Panc1 (cell line): ENCODE measurements around the gene SERPINE3. TPM values are rescaled to one million over a fixed set of nuclear protein-coding genes. Genes with fewer than 3 reads are reported as not detected.

Source experiments
- ATAC-seq: fragments of 200-7000 bp; cut with Tn5 transposase; 2 replicates; pipeline ENCODE4 v1.9.1; 2020; ENCODE audit warnings: mild to moderate bottlenecking, moderate library complexity
- BruUV-seq: library from RNA; stranded (reverse); fragments of 400-500 nt; replicated peaks from 2 replicates; lab custom pipeline; 2021; lab: Mats Ljungman, UMichigan
- CTCF ChIA-PET: fragments of 300-600 bp; sonication (Branson Sonifier 250); formaldehyde crosslinking; loops from one replicate; lab custom pipeline; 2022; ENCODE audit warnings: antibody characterized with exemption; lab: Charles Lee
- POLR2A ChIA-PET: fragments of 300-600 bp; sonication (Branson Sonifier 250); formaldehyde crosslinking; loops from one replicate; lab custom pipeline; 2022; ENCODE audit warnings: antibody characterized with exemption; lab: Charles Lee
- DNase-seq: peaks from one replicate; pipeline ENCODE4 v3.0.0-alpha.2; 2010; ENCODE audit warnings: low read depth, low spot score
- H3K27ac ChIP-seq: 2 replicates; pipeline ENCODE4 v1.5.1; 2011; ENCODE audit warnings: mild to moderate bottlenecking, low read length, inconsistent platforms
- H3K27me3 ChIP-seq: fragments of 200-500 bp; sonication (Bioruptor generic); 2 replicates; pipeline ENCODE4 v1.6.0; 2014; ENCODE audit warnings: low read length, inconsistent platforms; ENCODE audit not compliant: control insufficient read depth, insufficient read depth
- H3K36me3 ChIP-seq: fragments of 200-500 bp; sonication (Bioruptor generic); 2 replicates; pipeline ENCODE4 v1.5.1; 2014; ENCODE audit warnings: inconsistent platforms, mild to moderate bottlenecking, low read length, moderate library complexity; ENCODE audit not compliant: control insufficient read depth, insufficient read depth
- H3K4me1 ChIP-seq: 2 replicates; pipeline ENCODE4 v1.5.1; 2011; ENCODE audit warnings: inconsistent platforms, mild to moderate bottlenecking, low read length, moderate library complexity; ENCODE audit not compliant: control insufficient read depth, insufficient read depth
- H3K4me3 ChIP-seq, 2 experiments: 2 replicates each; pipeline ENCODE4 v1.5.1; 2011 to 2012; ENCODE audit warnings: low read depth in 2 of 2, low read length in 2 of 2, mild to moderate bottlenecking in 2 of 2, inconsistent platforms in 1 of 2, moderate library complexity in 1 of 2
- H3K9me3 ChIP-seq: fragments of 200-500 bp; sonication (Bioruptor generic); 2 replicates; pipeline ENCODE4 v1.5.1; 2014; ENCODE audit warnings: low read depth, mild to moderate bottlenecking, inconsistent platforms, low read length, moderate library complexity; ENCODE audit not compliant: control insufficient read depth, insufficient read depth
- CTCF ChIP-seq: fragments of 450-650 bp; IDR thresholded peaks from 2 replicates; pipeline ENCODE4 v1.5.1; 2017; ENCODE audit warnings: mild to moderate bottlenecking
- POLR2AphosphoS5 ChIP-seq: IDR thresholded peaks from 2 replicates; pipeline ENCODE4 v1.6.1; 2012; ENCODE audit warnings: mild to moderate bottlenecking, low read depth, low read length, moderate library complexity
- REST ChIP-seq, 2 experiments: IDR thresholded peaks; 2 replicates each; pipeline ENCODE4 v1.6.1; 2011 to 2012; ENCODE audit warnings: low read depth in 2 of 2, control low read depth in 1 of 2, low read length in 1 of 2, mild to moderate bottlenecking in 1 of 2, moderate library complexity in 1 of 2; ENCODE audit not compliant: insufficient read depth in 1 of 2
- SIN3A ChIP-seq: IDR thresholded peaks from 2 replicates; pipeline ENCODE4 v1.6.1; 2012; ENCODE audit warnings: low read depth, mild to moderate bottlenecking, low read length, moderate library complexity, borderline replicate concordance; ENCODE audit not compliant: insufficient read depth
- TCF7L2 ChIP-seq: IDR thresholded peaks from 2 replicates; pipeline ENCODE4 v1.6.1; 2011; ENCODE audit warnings: mild to moderate bottlenecking, low read depth, low read length, inconsistent platforms
- in situ Hi-C: cut with HindIII; loops from 2 replicates; pipeline ENCODE4 v1.10.0; 2016; ENCODE audit warnings: low sequenced_read_pairs, low pct_unique_long_range_greater_than_20kb
- intact Hi-C: fragments of 100-400 bp; cut with micrococcal nuclease; formaldehyde crosslinking; loops from one replicate; pipeline ENCODE4 v1.10.0; 2022; ENCODE audit not compliant: unreplicated experiment
- total RNA-seq: library from RNA; stranded (reverse); gene quantifications from one replicate; pipeline ENCODE4 v1.2.1, GENCODE V29; 2021; ENCODE audit not compliant: unreplicated experiment

The SERPINE3 gene
- total RNA-seq, 1 experiment from 2014 or later = not detected

- no peak overlapping the region for H3K4me3 ChIP-seq
- DNase-seq (no peak), ATAC-seq (no peak)
- intact Hi-C loops = no loop called here
- TF ChIP-seq POLR2AphosphoS5 (no peak), REST (IDR thresholded peaks at IDR 0.05; ENCODE audit: insufficient read depth in 1 of 2, low read depth in 2 of 2, low read length in 1 of 2) (no peak), TCF7L2 (no peak), SIN3A (no peak), CTCF (no peak)
- no TSS peak for BruUV-seq
- ChIA-PET POLR2A (no interaction called here), CTCF (no interaction called here)
- H3K4me1 ChIP-seq = no peaks in the 10 kb centered on the region
- no peaks in the 10 kb centered on the region for H3K27me3 ChIP-seq
- H3K9me3 ChIP-seq = no peaks in the 10 kb centered on the region
- H3K36me3 ChIP-seq = no peaks in the 10 kb centered on the region
- no peak overlapping the region for H3K27ac ChIP-seq
- in situ Hi-C loops = no loop called here
Observed at GRCh38 chr13:51332566-51333361, 6.7 kb upstream of the SERPINE3 start.

- no peak for TF ChIP-seq POLR2AphosphoS5
- no peak for TF ChIP-seq TCF7L2
- no peak for TF ChIP-seq SIN3A
- no peak for TF ChIP-seq CTCF
- TF ChIP-seq REST (IDR thresholded peaks at IDR 0.05; ENCODE audit: insufficient read depth in 1 of 2, low read depth in 2 of 2, low read length in 1 of 2) = no peak
- ChIA-PET POLR2A (no interaction called here), CTCF (no interaction called here)
- Histone ChIP-seq H3K36me3 (no peaks in the 10 kb centered on the region), H3K27ac (no peak overlapping the region), H3K27me3 (no peaks in the 10 kb centered on the region), H3K4me1 (no peaks in the 10 kb centered on the region), H3K4me3 (no peak overlapping the region), H3K9me3 (no peaks in the 10 kb centered on the region)
- DNase-seq (no peak), ATAC-seq (no peak)
- in situ Hi-C loops = no loop called here
- no TSS peak for BruUV-seq
- intact Hi-C loops = no loop called here
Observed at GRCh38 chr13:51333421-51333820, 6.1 kb upstream of the SERPINE3 start.
